Colonic mucosa (tissue), 4 donors: Measurements from ENCODE around the gene C5orf15. TPM values are rescaled to one million over a fixed set of nuclear protein-coding genes. Genes with fewer than 3 reads are reported as not detected.
A peak's percentile ranks its signal among the peaks of the same experiment; 100 is the strongest.

Experiments
- DNase-seq: peaks from one replicate; pipeline ENCODE4 v3.0.0-alpha.2; 2020
- H3K27ac ChIP-seq: fragments of 200-600 bp; one replicate; pipeline ENCODE4 v1.8.0; 2021
- H3K27me3 ChIP-seq: fragments of 200-600 bp; one replicate; pipeline ENCODE4 v1.8.0; 2021
- H3K36me3 ChIP-seq: fragments of 200-600 bp; one replicate; pipeline ENCODE4 v1.8.0; 2021
- H3K4me1 ChIP-seq: fragments of 200-600 bp; one replicate; pipeline ENCODE4 v1.8.0; 2021; ENCODE audit warnings: mild to moderate bottlenecking
- H3K4me3 ChIP-seq: fragments of 200-600 bp; one replicate; pipeline ENCODE4 v1.8.0; 2021
- H3K9ac ChIP-seq, 2 donors: one replicate each; pipeline ENCODE4 v1.7.0; 2013; ENCODE audit warnings: control low read depth in 2 of 2, low read depth in 2 of 2, low read length in 2 of 2
- H3K9me3 ChIP-seq: fragments of 200-600 bp; one replicate; pipeline ENCODE4 v1.8.0; 2021
- CTCF ChIP-seq: fragments of 200-600 bp; IDR thresholded peaks from one replicate; pipeline ENCODE4 v1.8.0; 2022; ENCODE audit warnings: antibody characterized with exemption, mild to moderate bottlenecking
- intact Hi-C: fragments of 100-400 bp; cut with DNase I; formaldehyde crosslinking; loops from one replicate; pipeline ENCODE4 v1.14.1; 2022
- total RNA-seq, 2 donors: library from RNA; stranded (reverse); fragmentation: NEBNext Ultra II Directional in 1 of 2; extraction: Animal tissue kit (Norgen Biotek cat#: 25700) in 1 of 2; gene quantifications; one replicate each; pipeline ENCODE4 v1.2.1, GENCODE V29; 2021
- donor health status: healthy.
- donor health status: DM: no; HTN: no; CAD: no.
- donor health status: DM: no; HTN: no; CAD: no.

C5orf15 gene
- total RNA-seq, 2 donors from 2014 or later: 21.1 to 31.9 TPM

- Histone ChIP-seq H3K4me3 (no peak overlapping the region), H3K9ac (no peak overlapping the region), H3K27me3 (no peaks in the 10 kb centered on the region), H3K27ac (no peak overlapping the region), H3K9me3 (no peaks in the 10 kb centered on the region), H3K4me1 (peaks cover 26% of the 10 kb centered on the region), H3K36me3 (no peaks in the 10 kb centered on the region)
- DNase-seq: no peak
- intact Hi-C loops: no loop called here
- TF ChIP-seq CTCF: no peak
These were observed 32.5 kb upstream of the C5orf15 start for GRCh38 chr5:134000696-134001453.

- Histone ChIP-seq H3K27ac (no peak overlapping the region), H3K9ac (no peak overlapping the region), H3K36me3 (no peaks in the 10 kb centered on the region), H3K27me3 (no peaks in the 10 kb centered on the region), H3K4me1 (peaks cover 22% of the 10 kb centered on the region), H3K4me3 (no peak overlapping the region), H3K9me3 (no peaks in the 10 kb centered on the region)
- DNase-seq: no peak
- intact Hi-C loops: no loop called here
- no peak for TF ChIP-seq CTCF
These were observed 31.7 kb upstream of the C5orf15 start for GRCh38 chr5:134000091-134000511.

- Histone ChIP-seq H3K4me3 (no peak overlapping the region), H3K9me3 (no peaks in the 10 kb centered on the region), H3K4me1 (peaks cover 22% of the 10 kb centered on the region), H3K36me3 (no peaks in the 10 kb centered on the region), H3K27ac (no peak overlapping the region), H3K27me3 (no peaks in the 10 kb centered on the region), H3K9ac (no peak overlapping the region)
- no peak for DNase-seq
- intact Hi-C loops: no loop called here
- no peak for TF ChIP-seq CTCF
These were observed 30.4 kb upstream of the C5orf15 start for GRCh38 chr5:133998807-133999206.

GRCh38 chr5:133998042-133998441 is 29.6 kb upstream of the C5orf15 start:
- H3K9me3 ChIP-seq: no peaks in the 10 kb centered on the region
- H3K4me1 ChIP-seq: peaks cover 20% of the 10 kb centered on the region
- H3K9ac ChIP-seq: no peak overlapping the region
- intact Hi-C loops: no loop called here
- no peaks in the 10 kb centered on the region for H3K27me3 ChIP-seq
- DNase-seq: no peak
- no peaks in the 10 kb centered on the region for H3K36me3 ChIP-seq
- no peak for TF ChIP-seq CTCF
- H3K27ac ChIP-seq: no peak overlapping the region
- H3K4me3 ChIP-seq: no peak overlapping the region

GRCh38 chr5:133996683-133997252 is 28.3 kb upstream of the C5orf15 start:
- DNase-seq: no peak
- no peak overlapping the region for H3K9ac ChIP-seq
- H3K9me3 ChIP-seq: no peaks in the 10 kb centered on the region
- no peak overlapping the region for H3K4me3 ChIP-seq
- H3K27me3 ChIP-seq: no peaks in the 10 kb centered on the region
- TF ChIP-seq CTCF: peak; percentile 29
- H3K27ac ChIP-seq: no peak overlapping the region
- H3K4me1 ChIP-seq: peaks cover 10% of the 10 kb centered on the region
- intact Hi-C loops: no loop called here
- no peaks in the 10 kb centered on the region for H3K36me3 ChIP-seq
